ENCODE measurements around the gene ELP4. TPM values are rescaled to one million over a fixed set of nuclear protein-coding genes. Genes with fewer than 3 reads are reported as not detected.
A peak's percentile ranks its signal among the peaks of the same experiment; 100 is the strongest.

The ELP4 gene
- total RNA-seq, 1 experiment from 2014 or later = 15.2 TPM

- no peak overlapping the region for H4K91ac ChIP-seq (ENCODE audit: insufficient read length, low read depth, low read length)
- no peak overlapping the region for H3K56ac ChIP-seq (ENCODE audit: insufficient read length, low read depth, low read length)
- H3K23me2 ChIP-seq (ENCODE audit: insufficient read length, low read depth, low read length, poor library complexity, severe bottlenecking) = no peaks in the 10 kb centered on the region
- no peaks in the 10 kb centered on the region for H4K20me1 ChIP-seq (ENCODE audit: control insufficient read depth, insufficient read depth, insufficient read length)
- H3K27ac ChIP-seq (ENCODE audit: insufficient read length, low read depth, low read length) = no peak overlapping the region
- no peaks in the 10 kb centered on the region for H3K9me3 Mint-ChIP-seq
- peak overlapping the region in 1 of 3 experiments; percentile 18; a peak in 1 of 7 replicates for H3K27ac Mint-ChIP-seq
- H3K4me2 ChIP-seq (ENCODE audit: insufficient read depth, insufficient read length, low read length) = no peak overlapping the region
- H3K14ac ChIP-seq (ENCODE audit: insufficient read depth, low read length) = no peak overlapping the region
- 0 out of 7 replicates have a peak, but pooled peaks cover 0 to 2% (median 0%) of the 10 kb centered on the region in 3 experiments for H3K36me3 Mint-ChIP-seq (ENCODE audit: insufficient read depth in 1 of 3, low read depth in 3 of 3)
- no peaks in the 10 kb centered on the region for H3K27me3 ChIP-seq (ENCODE audit: insufficient read depth, low read length)
- TF ChIP-seq CTCF (conservative IDR thresholded peaks at IDR 0.05) = no peak
- no peak overlapping the region for H4K5ac ChIP-seq (ENCODE audit: insufficient read length, low read depth, low read length)
- no peaks in the 10 kb centered on the region for H3K9me3 ChIP-seq (ENCODE audit: control insufficient read depth, low read depth, low read length)
- no peak overlapping the region for H2AFZ ChIP-seq (ENCODE audit: low read length)
- H2BK120ac ChIP-seq (ENCODE audit: low read depth, low read length, poor library complexity, severe bottlenecking) = no peak overlapping the region
- no peak overlapping the region for H3T11ph ChIP-seq (ENCODE audit: low read length)
- no peak overlapping the region for H3K4ac ChIP-seq (ENCODE audit: low read depth, low read length)
- no peaks in the 10 kb centered on the region for H3K27me3 Mint-ChIP-seq (ENCODE audit: low read depth)
- H3K23ac ChIP-seq (ENCODE audit: insufficient read length, low read depth, low read length) = no peak overlapping the region
- peaks cover 14 to 22% of the 10 kb centered on the region in 2 experiments for H3K4me1 Mint-ChIP-seq
- H3K79me1 ChIP-seq (ENCODE audit: insufficient read depth, low read depth, low read length, poor library complexity, severe bottlenecking) = no peaks in the 10 kb centered on the region
- no peak overlapping the region for H2AK5ac ChIP-seq (ENCODE audit: insufficient read length, low read length)
- H2BK12ac ChIP-seq (ENCODE audit: insufficient read length, low read depth, low read length) = no peak overlapping the region
- no peak overlapping the region for H4K8ac ChIP-seq (replicated peaks; ENCODE audit: insufficient read length, low read depth, low read length)
- H3K79me2 ChIP-seq (ENCODE audit: insufficient read depth, low read length) = no peaks in the 10 kb centered on the region
- H2BK15ac ChIP-seq (ENCODE audit: low read depth, low read length) = no peak overlapping the region
- DNase-seq = no peak
- no peak overlapping the region for H3K4me3 Mint-ChIP-seq
- no peak overlapping the region for H2BK20ac ChIP-seq (ENCODE audit: low read depth, low read length, poor library complexity, severe bottlenecking)
- WGBS (ENCODE audit: extremely low coverage, insufficient read length, low lambda C conversion rate) = no CpG with 5 or more reads among the region's 2 CpGs
- no peak overlapping the region for H3K9ac ChIP-seq (ENCODE audit: extremely low read depth, insufficient read length, low read length)
- no peaks in the 10 kb centered on the region for H3K4me1 ChIP-seq (ENCODE audit: insufficient read depth, low read length)
- H2BK5ac ChIP-seq (ENCODE audit: insufficient read length, low read length) = no peak overlapping the region
- no peak overlapping the region for H3K18ac ChIP-seq (ENCODE audit: insufficient read length, low read depth, low read length)
Observed at GRCh38 chr11:31606893-31607292, 97.3 kb downstream of the ELP4 start.

Measured in H9 (cell line).